ENCODE data around the gene PTPRT. TPM values are rescaled to one million over a fixed set of nuclear protein-coding genes. Genes with fewer than 3 reads are reported as not detected.

The PTPRT gene
- polyA plus RNA-seq, 1 of the 3 experiments (the other 2 are of a cell fraction), result not detected

- TF ChIP-seq MXI1 (IDR thresholded peaks at IDR 0.05; ENCODE audit: low read depth, low read length) (no peak), IRF3 (IDR thresholded peaks at IDR 0.05; ENCODE audit: low read depth, low read length) (no peak)
Observed at GRCh38 chr20:42352096-42352495, 837.6 kb downstream of the PTPRT start (continued).

- no peak for DNase-seq
- Histone ChIP-seq H3K79me2 (ENCODE audit: insufficient read depth) (no peaks in the 10 kb centered on the region), H3K36me3 (replicated peaks in 1 of 2; ENCODE audit: control insufficient read depth in 1 of 2, insufficient read depth in 2 of 2, low read length in 1 of 2) (no peaks in the 10 kb centered on the region), H3K27me3 (ENCODE audit: insufficient read depth) (no peaks in the 10 kb centered on the region), H3F3A (replicated peaks; ENCODE audit: insufficient read depth) (no peaks in the 10 kb centered on the region), H2AFZ (ENCODE audit: low read depth) (no peak overlapping the region), H3K4me3 (ENCODE audit: low read depth in 2 of 2, low read length in 1 of 2) (no peak overlapping the region), H3K9me3 (no peaks in the 10 kb centered on the region), H3K9me2 (no peaks in the 10 kb centered on the region), H3K4me1 (ENCODE audit: control insufficient read depth in 1 of 2, insufficient read depth in 2 of 2, low read depth in 1 of 2, low read length in 1 of 2) (no peaks in the 10 kb centered on the region), H3K9ac (no peak overlapping the region), H3K4me2 (no peak overlapping the region), H3K27ac (ENCODE audit: low read depth in 2 of 2, low read length in 1 of 2) (no peak overlapping the region), H4K20me1 (ENCODE audit: insufficient read depth) (no peaks in the 10 kb centered on the region)
- no peak for TF ChIP-seq EZH2phosphoT487 (IDR thresholded peaks at IDR 0.05; ENCODE audit: borderline replicate concordance, low read depth)
- no peak for TF ChIP-seq RCOR1 (IDR thresholded peaks at IDR 0.05; ENCODE audit: low read length)
- no peak for TF ChIP-seq RFX5 (IDR thresholded peaks at IDR 0.05; ENCODE audit: low read length)
- TF ChIP-seq ZBTB33 (IDR thresholded peaks at IDR 0.05; ENCODE audit: borderline replicate concordance, low read depth), result no peak
- no peak for TF ChIP-seq NFIC (IDR thresholded peaks at IDR 0.05; ENCODE audit: borderline replicate concordance)
- no peak for TF ChIP-seq USF2 (IDR thresholded peaks at IDR 0.05; ENCODE audit: borderline replicate concordance, low read depth, low read length)
- no peak for TF ChIP-seq MAX (IDR thresholded peaks at IDR 0.05; ENCODE audit: low read depth)
- 20% methylated on average over 5 of the region's 7 CpGs for WGBS (ENCODE audit: low lambda C conversion rate)
- CTCF ChIA-PET, result no interaction called here
- POLR2A ChIA-PET, result no interaction called here
Observed at GRCh38 chr20:42350521-42350920, 839.2 kb downstream of the PTPRT start.

All from SK-N-SH (cell line).